ENCODE results near the gene PTX3. TPM values are rescaled to one million over a fixed set of nuclear protein-coding genes. Genes with fewer than 3 reads are reported as not detected.

Gene PTX3
- total RNA-seq, 8 experiments from 2014 or later, result 0.36 to 28.9 (median 5.4) TPM

Other genes starting within 250 kb of the PTX3 start
- 1 to 10 TPM in 6 of 8 experiments, under 1 TPM in 2; 0.42 to 7.1 (median 3.7) TPM for gene VEPH1, start 66.6 kb downstream of the PTX3 start, total RNA-seq

Measured in motor neuron (in vitro differentiated cells).